ENCODE data around the gene VGLL3. TPM values are rescaled to one million over a fixed set of nuclear protein-coding genes. Genes with fewer than 3 reads are reported as not detected.

Gene VGLL3
- total and polyA plus RNA-seq, 8 donors = 2.2 to 11.9 (median 4.0) TPM

DNA sequence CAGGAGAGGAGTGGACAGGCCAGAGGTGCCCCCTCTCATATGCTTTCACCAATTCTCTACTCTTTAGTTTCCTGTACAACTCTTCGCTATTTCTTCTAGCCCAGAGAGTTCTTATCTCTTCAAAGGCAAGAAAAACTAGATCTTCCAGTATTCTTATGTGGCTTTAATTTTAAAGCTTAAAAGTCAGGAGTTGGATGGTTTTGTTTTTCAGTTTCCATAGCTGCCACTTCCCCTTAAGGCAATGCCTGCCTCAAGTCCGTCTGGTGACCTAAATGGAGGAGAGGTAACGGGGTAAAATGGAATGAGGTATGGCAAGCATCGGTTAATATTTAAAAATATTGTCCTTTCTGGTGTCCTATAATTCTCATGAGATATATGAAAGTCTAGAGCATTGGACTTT, 11.4 kb upstream of the VGLL3 start:
- TF ChIP-seq, protein P1, sequence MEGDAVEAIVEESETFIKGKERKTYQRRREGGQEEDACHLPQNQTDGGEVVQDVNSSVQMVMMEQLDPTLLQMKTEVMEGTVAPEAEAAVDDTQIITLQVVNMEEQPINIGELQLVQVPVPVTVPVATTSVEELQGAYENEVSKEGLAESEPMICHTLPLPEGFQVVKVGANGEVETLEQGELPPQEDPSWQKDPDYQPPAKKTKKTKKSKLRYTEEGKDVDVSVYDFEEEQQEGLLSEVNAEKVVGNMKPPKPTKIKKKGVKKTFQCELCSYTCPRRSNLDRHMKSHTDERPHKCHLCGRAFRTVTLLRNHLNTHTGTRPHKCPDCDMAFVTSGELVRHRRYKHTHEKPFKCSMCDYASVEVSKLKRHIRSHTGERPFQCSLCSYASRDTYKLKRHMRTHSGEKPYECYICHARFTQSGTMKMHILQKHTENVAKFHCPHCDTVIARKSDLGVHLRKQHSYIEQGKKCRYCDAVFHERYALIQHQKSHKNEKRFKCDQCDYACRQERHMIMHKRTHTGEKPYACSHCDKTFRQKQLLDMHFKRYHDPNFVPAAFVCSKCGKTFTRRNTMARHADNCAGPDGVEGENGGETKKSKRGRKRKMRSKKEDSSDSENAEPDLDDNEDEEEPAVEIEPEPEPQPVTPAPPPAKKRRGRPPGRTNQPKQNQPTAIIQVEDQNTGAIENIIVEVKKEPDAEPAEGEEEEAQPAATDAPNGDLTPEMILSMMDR (IDR thresholded peaks at IDR 0.05) = no peak
- 83 to 84% methylated on average over 4 of the region's 4 CpGs for WGBS, 2 donors
- H3K27ac ChIP-seq = no peak overlapping the region
- ATAC-seq (no peak), DNase-seq (no peak), FAIRE-seq (no peak)
- H3K4me3 ChIP-seq = no peak overlapping the region
- intact Hi-C loops (cut with DNase I) = no loop called here
- H3K4me1 ChIP-seq = no peaks in the 10 kb centered on the region
- H3K9me3 ChIP-seq = no peaks in the 10 kb centered on the region
- no peaks in the 10 kb centered on the region for H3K36me3 ChIP-seq
- H3K27me3 ChIP-seq = no peaks in the 10 kb centered on the region

DNA sequence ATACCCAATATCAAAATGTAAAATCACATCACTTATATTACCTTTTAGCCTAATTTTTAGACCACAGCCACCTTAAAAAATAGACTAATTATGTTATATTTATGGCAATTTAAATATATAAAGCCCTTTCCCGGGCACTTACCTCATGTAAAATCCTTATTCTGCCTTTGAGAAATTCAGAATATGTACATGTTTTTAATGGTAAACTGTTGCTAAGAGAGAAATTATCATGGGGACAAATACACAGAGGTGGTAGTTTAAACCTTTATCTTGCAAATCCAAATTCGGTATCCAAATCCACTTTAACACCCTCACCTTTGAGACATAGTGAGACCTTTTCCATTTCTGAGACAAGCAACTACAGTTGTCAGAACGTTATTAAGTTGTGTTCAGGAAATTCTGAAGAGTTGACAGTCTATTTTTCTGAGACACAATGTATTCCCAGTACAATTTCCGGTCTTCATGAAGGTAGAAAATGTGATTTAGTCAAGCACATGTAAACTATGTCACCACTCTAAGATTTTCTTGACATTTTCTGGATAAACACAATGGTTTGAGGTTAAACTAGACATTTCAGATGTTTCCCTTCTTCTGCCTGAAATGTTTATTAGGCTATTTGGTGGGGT, 10.6 kb upstream of the VGLL3 start:
- no peak for FAIRE-seq

DNA sequence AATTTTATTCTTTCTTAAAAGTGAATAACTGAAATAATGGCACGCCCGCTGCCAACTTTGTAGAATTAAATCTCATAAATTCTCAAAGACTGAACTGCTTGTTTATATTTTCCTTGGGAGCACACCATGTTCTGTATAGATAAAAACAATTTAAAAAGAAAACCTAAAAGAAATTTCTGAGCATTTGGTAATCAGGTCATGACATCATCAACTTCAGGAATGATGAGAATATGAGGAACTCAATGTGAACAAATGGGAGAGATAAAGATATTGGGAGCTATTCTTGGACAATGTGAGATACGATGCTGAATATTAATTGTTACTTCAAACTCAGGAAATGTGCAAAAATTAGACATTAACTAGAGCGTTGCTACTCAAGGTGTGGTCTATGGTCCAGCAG, 10.0 kb upstream of the VGLL3 start:
- no peak for DNase-seq
- Histone ChIP-seq H3K4me3 (no peak overlapping the region), H3K9me3 (no peaks in the 10 kb centered on the region), H3K27me3 (no peaks in the 10 kb centered on the region), H3K27ac (no peak overlapping the region), H3K36me3 (no peaks in the 10 kb centered on the region), H3K4me1 (no peaks in the 10 kb centered on the region)
- no peak for FAIRE-seq
- WGBS, 2 donors = 82 to 92% methylated on average over 4 of the region's 4 CpGs
- no peak for ATAC-seq
- intact Hi-C loops (cut with DNase I) = no loop called here
- TF ChIP-seq, protein P1 (IDR thresholded peaks at IDR 0.05) = no peak

More for the DNA sequence above, 10.6 kb upstream of the VGLL3 start:
- no peak overlapping the region for H3K27ac ChIP-seq
- no peaks in the 10 kb centered on the region for H3K36me3 ChIP-seq
- TF ChIP-seq, protein P1 (IDR thresholded peaks at IDR 0.05) = no peak
- no peaks in the 10 kb centered on the region for H3K27me3 ChIP-seq
- intact Hi-C loops (cut with DNase I) = no loop called here
- no peak for DNase-seq
- H3K9me3 ChIP-seq = no peaks in the 10 kb centered on the region
- H3K4me3 ChIP-seq = no peak overlapping the region
- no peak for ATAC-seq
- 56 to 60% methylated on average over 4 of the region's 4 CpGs for WGBS, 2 donors
- H3K4me1 ChIP-seq = no peaks in the 10 kb centered on the region

DNA sequence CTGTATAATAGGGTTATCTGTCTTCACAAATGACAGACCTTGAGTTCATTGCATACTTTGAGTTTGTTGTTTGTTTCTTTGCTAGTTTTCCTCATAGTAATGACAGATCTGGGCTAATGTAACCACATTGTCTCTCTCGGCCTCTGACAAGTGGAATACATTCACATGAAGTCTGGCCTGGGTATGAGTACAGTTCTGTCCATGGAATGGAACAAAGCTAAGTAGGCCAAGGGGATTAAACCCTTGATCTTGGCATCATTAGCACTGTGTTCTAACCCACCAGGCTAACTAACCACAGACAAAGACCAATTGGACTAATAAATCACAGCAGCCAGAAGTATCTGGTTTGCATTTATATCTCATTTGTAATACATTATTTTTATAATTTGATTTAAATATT, 7.6 kb upstream of the VGLL3 start:
- intact Hi-C loops (cut with DNase I) = no loop called here
- TF ChIP-seq, protein P1 (IDR thresholded peaks at IDR 0.05) = no peak
- no peaks in the 10 kb centered on the region for H3K4me1 ChIP-seq
- ATAC-seq = no peak
- H3K36me3 ChIP-seq = no peaks in the 10 kb centered on the region
- no peak for DNase-seq
- no peak overlapping the region for H3K27ac ChIP-seq
- no peaks in the 10 kb centered on the region for H3K9me3 ChIP-seq
- FAIRE-seq = no peak
- no peak overlapping the region for H3K4me3 ChIP-seq
- 59 to 72% methylated on average over 1 of the region's 1 CpG for WGBS, 2 donors
- H3K27me3 ChIP-seq = no peaks in the 10 kb centered on the region

DNA sequence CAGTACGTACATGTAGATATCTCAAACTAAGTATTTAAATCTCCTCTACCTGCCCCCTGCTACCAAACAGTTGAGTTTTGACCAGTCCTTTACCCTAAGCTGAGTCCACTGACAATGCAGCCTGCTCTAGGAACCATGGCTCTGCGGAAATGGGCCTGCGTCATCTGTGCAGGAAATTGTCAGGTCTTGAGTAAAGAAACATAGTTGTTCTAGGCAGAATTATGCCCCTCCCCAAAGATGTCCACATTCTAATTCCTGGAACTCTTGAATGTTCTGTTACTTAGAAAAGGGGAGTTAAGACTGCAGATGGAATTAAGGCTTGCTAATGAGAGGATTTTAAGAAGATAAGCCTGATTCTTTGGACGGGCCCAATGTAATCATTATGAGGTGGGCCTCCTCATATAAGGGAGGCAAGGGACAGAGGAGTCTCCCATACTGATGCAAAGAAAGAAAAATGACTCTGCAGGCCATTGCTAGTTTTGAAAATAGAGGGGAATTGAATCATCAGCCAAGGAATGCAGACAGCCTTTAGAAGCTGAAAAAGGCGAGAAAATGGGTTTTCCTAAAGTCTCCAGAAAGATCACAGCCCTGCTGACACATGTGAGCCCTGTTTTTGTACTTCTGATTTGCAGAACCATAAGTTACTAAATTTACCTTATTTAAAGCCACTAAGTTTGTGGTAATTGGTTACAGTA, 5.5 kb upstream of the VGLL3 start:
- Histone ChIP-seq H3K9me3 (no peaks in the 10 kb centered on the region), H3K36me3 (no peaks in the 10 kb centered on the region), H3K27ac (no peak overlapping the region), H3K27me3 (no peaks in the 10 kb centered on the region), H3K4me3 (no peak overlapping the region), H3K4me1 (no peaks in the 10 kb centered on the region)
- FAIRE-seq (no peak), ATAC-seq (no peak), DNase-seq (no peak)
- TF ChIP-seq, protein P1 (IDR thresholded peaks at IDR 0.05) = no peak
- intact Hi-C loops (cut with DNase I) = no loop called here
- WGBS, 2 donors = 85 to 91% methylated on average over 5 of the region's 5 CpGs
